NCI-H82 treated with DMSO at 0.1 percent for 48 hours (cell line): ENCODE measurements around the gene SLC17A9.
A peak's percentile ranks its signal among the peaks of the same experiment; 100 is the strongest.

Experiments used
- DNase-seq: peaks from one replicate; lab custom pipeline; 2025; ENCODE audit not compliant: unreplicated experiment; lab: John Stamatoyannopoulos, UW

The SLC17A9 gene

DNA sequence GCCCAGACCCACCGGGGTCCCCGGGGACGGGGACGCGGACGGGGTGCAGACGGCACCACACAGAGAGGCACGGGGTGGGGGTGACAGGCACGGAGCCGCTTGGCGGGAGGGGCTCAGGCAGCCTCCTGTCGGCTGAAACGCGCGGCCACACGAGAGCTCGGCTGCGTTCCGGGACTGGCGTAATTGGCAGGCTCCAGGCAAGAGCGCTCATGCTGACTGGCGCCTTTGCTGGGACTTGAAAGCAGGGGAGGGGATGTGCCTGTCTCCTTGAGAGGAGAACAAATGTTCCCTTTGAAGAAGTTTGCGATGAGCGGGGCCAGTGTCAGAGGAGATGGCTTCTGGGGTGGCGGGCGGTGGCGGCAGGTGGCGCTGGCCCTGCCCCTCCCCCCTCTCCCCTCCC is 28.5 kb downstream of the SLC17A9 start:
- no peak for DNase-seq

DNA sequence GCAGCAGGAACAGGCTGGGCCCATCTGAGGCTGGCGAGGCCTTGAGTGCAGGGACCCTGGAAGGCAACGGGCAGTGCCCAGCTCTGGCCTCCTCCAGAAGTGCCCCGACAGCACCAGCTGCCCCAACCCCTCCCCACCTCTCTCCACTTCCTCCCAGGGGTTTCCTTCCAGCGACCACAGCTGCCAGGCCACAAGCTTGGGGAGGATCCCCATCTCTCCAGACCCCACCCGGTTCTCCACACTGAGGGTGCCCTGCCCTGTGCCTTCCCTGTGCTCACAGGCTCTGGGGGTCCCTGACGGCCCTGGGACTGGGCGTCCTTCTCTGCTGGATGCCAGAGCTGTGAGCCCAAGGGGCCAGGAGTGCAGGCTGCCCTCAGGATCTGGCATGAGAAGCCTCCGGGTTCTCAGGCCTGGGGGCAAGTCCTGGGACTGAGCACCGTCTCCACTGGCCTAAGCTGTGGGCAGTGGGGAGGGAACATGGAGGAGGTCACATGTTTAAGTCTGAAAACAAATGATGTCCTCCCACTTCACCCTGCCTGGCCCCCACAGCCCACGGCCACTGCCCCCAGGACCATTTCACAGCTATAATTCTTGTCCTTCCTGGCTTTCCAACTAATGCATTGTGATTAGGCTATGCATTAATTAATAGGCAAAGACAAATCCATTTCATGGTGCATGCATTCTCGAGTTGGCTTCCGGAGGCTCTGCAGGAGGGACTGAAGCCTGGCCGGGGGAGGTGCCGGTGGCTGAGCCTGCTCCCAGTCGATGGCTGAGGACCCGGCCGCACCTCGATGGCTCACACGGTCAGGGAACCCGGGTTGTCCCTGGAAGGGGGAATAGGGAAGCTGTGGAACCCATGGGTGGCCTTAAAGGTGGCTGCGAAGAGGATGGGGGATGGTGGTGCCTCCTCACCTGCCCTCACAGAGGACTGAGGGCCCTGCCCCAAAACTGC is 29.9 kb downstream of the SLC17A9 start:
- no peak for DNase-seq

- no peak for DNase-seq
Observed at GRCh38 chr20:62983210-62983609, 30.7 kb downstream of the SLC17A9 start.

DNA sequence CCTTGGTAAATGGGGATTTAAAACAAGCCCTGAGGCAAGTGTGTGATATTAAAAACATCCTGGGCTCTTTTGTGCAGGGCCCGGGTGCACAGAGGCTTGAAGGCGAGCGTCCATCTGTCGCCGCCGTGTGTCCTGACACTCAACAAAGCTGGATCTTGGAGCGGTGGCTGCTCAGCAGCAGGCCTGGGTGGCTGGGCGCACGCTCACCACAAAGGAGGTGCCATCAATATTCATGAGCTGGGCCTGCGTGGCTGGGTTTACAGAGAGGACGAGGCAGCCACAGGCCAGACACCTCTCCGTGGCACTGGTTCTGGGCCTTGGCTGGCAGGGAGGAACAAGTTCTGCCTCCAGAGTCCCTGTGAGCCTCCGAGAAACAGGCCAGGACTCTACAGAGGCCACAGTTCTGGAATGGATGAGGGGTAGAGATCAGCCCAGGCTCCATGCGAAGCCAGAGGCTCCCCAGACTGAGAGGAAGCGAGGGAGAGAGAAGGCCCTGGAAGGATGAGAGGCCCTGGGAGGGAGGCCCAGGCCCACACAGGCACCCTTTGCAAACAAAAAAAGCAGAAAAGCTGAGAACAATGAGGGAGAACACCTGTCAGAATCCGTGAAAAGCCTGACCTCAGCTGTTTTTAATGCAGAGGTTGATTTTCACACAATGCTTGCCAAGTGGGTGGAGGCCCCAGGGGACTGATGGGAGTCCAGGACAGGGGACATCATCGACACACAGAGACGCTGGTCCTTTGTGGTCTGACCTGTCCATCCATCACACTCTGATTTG is 32.3 kb downstream of the SLC17A9 start:
- DNase-seq: peak; percentile 14

GRCh38 chr20:62985444-62985778 is 32.9 kb downstream of the SLC17A9 start:
- DNase-seq: no peak

DNA sequence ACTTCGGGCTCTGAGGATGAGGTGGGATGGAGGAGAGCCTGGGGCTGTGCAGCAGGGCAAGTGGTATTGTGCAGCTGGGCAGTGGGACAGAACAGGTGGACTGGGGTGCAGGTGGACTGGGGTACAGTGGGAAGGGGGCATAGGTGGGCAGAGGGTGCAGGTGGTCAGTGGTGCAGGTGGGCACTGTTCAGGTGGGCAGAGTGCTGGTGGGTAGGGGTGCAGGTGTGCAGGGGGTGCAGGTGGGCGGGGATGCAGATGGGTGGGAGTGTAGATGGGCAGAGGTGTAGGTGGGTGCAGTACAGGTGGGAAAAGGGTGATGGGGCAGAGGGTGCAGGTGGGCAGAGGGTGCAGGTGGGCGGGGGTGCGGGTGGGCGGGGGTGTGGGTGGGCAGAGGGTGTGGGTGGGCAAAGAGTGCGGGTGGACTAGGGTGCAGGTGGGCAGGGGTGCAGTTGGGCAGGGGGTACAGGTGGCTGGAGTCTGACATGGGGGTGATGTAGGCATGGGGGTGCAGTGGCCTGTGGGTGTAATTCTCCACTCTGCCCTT is 33.8 kb downstream of the SLC17A9 start:
- no peak for DNase-seq

GRCh38 chr20:62987114-62987513 is 34.6 kb downstream of the SLC17A9 start:
- DNase-seq: no peak

DNA sequence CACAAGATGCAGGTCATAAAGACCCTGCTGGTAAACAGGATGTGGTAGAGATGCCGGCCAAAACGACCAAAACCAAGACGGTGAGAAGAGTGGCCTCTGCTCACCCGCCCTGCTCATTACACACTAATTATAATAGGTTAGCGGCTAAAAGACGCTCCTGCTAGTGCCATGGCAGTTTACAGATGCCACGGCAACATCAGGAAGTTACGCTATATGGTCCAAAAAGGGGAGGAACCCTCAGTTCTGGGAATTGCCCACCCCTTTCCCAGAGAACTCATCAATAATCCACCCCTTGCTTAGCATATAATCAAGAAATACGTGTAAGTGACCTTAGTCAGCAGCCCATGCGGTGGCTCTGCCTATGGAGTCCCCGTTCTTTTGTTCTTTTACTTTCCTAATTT is 36.7 kb downstream of the SLC17A9 start:
- DNase-seq: no peak

DNA sequence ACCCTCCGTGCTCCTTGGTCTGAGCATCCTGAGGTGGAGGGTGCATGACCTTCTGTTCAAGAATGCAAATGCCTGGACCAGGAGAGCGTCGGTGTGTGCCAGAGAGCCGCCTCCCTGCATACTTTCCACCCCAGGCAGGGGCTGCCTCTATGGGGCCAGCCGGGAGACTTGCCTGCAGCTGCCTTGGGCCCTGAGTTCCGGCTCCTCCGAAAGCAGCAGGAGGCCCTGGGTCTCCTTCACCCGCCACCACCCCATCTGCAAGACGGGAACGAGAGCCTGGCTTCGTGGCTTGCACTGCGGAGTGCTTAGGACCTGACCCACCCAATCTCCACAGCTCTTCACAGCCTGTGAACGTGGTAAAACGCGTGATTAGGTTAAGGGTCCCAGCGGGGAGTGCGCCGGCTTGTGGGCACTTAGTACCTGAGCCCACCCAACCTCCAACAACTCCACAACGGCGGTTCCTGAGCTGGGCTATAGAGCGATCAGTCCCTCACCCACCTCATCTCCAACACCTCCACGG is 37.9 kb downstream of the SLC17A9 start:
- DNase-seq: no peak

GRCh38 chr20:62991196-62991807 is 38.8 kb downstream of the SLC17A9 start:
- DNase-seq: no peak

DNA sequence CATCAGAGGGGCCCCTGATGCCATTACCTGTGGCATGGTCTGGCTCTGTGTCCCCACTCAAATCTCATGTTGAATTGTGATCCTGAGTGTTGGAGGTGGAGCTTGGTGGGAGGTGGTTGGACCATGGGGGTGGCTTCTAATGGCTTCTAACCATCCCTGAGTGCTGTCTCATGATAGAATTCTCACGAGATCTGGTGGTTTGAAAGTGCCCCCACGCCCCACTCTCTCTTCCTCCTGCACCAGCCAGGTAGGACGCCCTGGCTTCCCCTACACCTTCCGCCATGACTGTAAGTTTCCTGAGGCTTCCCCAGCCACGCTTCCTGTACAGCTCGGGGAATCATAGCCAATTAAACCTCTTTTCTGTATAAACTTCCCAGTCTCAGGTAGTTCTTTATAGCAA is 39.4 kb downstream of the SLC17A9 start:
- DNase-seq: no peak

DNA sequence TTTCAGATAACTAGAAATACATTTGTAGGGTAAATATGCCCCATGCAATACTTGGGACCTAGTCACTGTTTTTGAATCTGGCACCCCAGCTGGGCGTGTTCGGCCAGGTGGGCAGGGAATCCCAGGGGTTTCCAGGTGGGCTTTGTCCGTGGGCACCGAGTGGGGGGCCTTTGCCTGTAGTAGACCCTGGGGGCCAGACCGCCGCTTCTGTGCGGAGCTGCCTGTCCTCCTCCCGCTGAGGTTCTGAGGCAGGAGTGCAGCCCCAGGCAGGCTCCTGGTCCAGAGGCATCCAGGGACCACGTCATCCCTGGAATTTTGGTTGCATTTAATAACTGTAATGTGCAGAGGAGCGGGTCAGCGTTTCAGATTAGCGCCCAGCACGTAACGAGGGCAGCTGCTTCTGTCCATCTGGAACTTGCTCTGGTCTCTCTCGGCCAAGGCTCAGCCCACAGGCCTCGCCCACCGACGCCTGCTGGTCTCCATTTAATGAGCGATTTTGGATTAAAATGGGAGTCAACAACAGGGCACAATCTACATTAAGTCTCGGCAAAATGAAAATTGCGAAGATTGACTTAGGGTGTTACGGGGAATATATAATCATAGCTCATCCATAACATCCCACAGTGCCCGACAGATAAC is 41.5 kb downstream of the SLC17A9 start:
- no peak for DNase-seq

DNA sequence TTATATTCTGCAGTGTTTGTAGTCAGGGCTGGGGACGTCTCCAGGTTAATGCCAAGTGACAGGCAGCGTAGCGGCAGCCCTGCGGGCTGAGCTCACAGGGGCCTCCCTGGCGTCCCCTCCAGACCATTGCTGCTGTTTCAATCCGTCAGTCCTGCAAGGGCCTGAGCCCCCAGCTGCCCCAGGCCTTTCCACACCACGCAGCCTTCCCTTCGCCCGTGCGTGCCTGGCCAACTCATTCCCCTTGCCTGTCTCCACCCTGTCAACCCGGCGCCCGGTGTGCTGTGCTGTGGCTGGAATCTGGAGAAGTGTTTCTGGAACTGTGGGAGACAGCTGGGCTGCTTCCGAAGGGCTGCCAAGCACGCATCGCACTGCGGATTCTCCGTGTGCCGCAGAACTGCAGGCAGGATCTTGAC is 42.4 kb downstream of the SLC17A9 start:
- DNase-seq: no peak

- DNase-seq: no peak
Observed at GRCh38 chr20:62995481-62995880, 43.0 kb downstream of the SLC17A9 start.

DNA sequence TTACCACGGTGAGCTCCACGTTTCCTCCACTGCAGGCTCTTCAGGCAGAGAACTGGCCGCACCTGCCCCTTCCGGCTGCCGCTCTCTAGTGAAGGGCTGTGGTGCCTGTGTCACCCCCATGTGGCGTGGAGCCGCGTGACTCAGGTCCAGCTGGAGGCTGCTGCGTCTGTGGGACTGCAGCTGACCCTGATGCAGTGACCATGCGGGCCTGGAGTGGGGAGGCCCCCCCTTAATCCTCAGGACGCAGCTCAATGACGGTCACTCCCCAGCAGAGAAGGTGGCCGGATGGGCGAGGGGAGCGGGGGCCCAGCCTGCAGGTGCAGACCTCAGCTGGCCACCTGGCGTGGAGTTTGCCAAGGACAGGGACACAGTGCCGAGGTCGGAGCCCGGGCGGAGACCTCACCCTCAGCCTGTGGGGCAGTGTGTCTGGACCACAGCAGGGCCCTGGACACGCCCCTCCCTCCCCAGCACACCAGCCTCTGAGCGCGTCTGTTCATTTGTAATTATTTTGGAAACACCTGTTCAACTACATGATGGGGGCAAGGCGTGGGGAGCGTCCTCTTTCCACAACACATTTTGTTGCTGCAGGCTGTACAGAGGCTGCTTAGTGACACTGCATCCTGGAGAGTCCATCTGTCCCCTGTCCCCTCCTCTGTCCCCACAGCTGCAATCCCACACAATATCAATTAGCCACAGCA is 43.5 kb downstream of the SLC17A9 start:
- no peak for DNase-seq

DNA sequence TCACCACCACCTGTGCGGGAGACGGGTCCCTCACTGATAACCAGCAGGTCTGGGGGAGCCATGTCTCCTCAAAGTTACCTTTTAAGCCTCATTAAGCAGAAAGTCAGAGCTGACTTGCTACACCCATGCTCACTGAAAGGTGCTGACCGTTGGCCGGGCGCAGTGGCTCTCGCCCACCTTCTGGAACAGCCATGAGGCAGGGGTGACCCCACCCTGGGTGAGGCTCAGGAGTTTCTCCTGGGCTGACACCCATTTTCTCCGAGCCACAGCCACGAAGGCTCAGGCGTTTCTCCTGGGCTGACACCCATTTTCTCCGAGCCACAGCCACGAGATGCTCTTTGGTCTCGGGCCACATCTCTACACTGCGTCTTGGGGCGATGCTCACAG is 44.1 kb downstream of the SLC17A9 start:
- no peak for DNase-seq

DNA sequence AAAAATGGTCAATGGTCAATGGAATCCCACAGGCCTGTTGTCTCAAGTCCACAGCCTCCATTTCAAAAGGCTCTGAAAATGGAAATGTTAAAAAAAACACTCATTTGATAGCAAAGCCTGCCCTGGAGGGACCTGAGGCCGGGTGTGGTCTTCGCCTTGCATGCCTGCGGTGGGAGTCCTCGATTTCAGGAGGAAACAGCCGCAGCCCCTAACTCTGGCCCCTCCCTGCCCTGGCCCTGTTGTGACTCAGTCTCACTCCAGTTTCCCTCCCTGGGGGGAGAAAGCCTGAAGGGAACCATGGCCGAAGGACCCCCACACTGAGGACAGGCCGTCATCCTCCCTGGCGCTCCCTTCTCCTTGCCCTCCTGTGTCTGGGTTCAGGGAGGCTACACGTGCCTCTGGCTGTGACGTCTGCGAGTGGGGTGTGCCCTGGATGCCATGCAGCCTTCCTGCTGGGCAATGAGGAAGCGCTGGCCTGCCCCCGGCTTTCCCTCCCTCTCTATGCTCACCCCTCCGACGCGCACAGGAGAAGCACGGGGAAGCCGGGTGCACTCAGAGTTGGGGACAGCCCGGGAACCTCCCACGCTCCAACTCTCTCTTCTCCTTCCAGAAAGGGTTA is 45.0 kb downstream of the SLC17A9 start:
- no peak for DNase-seq

- no peak for DNase-seq
Observed at GRCh38 chr20:62998449-62998848, 45.9 kb downstream of the SLC17A9 start.

DNA sequence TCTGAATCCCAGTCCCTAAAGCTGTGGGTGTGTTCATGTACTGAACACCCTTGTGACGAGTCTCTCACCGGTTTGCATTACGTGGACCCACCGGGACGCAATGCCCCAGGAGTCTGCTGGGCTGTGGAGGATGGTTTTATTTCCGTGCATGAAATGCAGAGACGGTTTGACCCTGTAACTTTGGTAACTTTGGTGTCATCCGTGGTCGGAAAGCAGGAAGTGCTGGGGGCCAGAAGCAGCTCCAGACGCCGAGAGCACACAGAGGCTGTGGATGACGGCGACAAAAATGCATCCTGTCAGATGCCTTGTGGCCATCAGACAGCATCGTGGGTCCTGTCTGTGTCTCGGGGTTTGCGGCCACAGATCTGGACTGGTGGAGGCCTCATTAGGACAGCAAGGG is 47.1 kb downstream of the SLC17A9 start:
- DNase-seq: no peak

- DNase-seq: no peak
Observed at GRCh38 chr20:63000036-63000435, 47.5 kb downstream of the SLC17A9 start.
